ENCODE results near the gene MEGF6.

DNA sequence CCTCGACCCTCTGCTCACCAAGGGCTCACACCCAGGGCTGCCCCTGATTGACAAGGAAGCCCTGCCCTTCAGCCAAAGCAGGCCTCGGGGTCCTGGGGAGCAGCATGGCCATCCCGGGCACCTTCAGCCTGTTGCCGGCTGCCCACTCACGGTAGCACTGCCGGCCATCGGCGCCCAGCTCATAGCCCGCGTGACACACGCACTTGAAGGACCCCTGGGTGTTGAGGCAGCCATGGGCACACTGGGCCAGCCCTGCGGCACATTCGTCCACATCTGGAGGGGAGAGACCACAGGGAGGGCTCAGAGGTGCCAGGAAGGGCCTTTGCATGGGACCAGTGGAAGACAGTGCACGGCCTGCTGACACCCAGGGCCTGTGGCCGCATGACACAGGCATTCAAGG is 99.5 kb downstream of the MEGF6 start:
- TF ChIP-seq, protein P1, sequence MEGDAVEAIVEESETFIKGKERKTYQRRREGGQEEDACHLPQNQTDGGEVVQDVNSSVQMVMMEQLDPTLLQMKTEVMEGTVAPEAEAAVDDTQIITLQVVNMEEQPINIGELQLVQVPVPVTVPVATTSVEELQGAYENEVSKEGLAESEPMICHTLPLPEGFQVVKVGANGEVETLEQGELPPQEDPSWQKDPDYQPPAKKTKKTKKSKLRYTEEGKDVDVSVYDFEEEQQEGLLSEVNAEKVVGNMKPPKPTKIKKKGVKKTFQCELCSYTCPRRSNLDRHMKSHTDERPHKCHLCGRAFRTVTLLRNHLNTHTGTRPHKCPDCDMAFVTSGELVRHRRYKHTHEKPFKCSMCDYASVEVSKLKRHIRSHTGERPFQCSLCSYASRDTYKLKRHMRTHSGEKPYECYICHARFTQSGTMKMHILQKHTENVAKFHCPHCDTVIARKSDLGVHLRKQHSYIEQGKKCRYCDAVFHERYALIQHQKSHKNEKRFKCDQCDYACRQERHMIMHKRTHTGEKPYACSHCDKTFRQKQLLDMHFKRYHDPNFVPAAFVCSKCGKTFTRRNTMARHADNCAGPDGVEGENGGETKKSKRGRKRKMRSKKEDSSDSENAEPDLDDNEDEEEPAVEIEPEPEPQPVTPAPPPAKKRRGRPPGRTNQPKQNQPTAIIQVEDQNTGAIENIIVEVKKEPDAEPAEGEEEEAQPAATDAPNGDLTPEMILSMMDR (IDR thresholded peaks at IDR 0.05), result no peak
- TF ChIP-seq POLR2A (IDR thresholded peaks at IDR 0.05), result no peak

Measured in uterus (tissue), 2 donors.